Measurements from ENCODE around the gene ZBTB20.

DNA sequence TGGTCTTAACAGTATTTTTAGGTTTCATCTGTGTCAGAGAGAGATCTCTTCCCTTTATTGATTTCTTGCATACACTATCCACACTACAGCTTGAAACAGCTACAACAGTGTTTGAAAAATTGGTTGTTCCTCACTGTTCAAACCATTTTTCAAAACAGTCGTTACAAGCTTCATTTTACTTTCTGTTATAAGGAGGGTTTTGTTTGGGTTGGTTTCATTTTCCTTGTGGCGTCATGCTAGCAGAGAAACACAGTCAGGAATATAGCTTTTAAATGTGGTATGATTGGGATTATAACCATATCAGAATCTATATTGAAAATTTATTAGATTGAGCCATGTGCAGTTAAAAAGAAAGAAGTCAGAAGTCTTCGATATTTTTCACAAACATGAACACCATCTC lies 400.6 kb downstream of the ZBTB20 start:
- no peak for TF ChIP-seq CTCF (IDR thresholded peaks at IDR 0.05)
- no peak for TF ChIP-seq POLR2A (IDR thresholded peaks at IDR 0.05)

All from stomach (tissue), 4 donors.